GM18517 (cell line): ENCODE data around the gene DNAJC5G.

Experiments
- ATAC-seq: cut with Tn5 transposase; IDR thresholded peaks from one replicate; pipeline ENCODE4 v1.9.1; 2021; ENCODE audit warnings: mild to moderate bottlenecking, moderate library complexity; ENCODE audit not compliant: unreplicated experiment

Gene DNAJC5G, protein sequence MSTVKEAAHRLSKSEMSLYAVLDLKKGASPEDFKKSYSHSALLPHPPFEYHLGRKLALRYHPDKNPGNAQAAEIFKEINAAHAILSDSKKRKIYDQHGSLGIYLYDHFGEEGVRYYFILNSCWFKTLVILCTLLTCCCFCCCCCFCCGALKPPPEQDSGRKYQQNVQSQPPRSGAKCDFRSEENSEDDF

DNA sequence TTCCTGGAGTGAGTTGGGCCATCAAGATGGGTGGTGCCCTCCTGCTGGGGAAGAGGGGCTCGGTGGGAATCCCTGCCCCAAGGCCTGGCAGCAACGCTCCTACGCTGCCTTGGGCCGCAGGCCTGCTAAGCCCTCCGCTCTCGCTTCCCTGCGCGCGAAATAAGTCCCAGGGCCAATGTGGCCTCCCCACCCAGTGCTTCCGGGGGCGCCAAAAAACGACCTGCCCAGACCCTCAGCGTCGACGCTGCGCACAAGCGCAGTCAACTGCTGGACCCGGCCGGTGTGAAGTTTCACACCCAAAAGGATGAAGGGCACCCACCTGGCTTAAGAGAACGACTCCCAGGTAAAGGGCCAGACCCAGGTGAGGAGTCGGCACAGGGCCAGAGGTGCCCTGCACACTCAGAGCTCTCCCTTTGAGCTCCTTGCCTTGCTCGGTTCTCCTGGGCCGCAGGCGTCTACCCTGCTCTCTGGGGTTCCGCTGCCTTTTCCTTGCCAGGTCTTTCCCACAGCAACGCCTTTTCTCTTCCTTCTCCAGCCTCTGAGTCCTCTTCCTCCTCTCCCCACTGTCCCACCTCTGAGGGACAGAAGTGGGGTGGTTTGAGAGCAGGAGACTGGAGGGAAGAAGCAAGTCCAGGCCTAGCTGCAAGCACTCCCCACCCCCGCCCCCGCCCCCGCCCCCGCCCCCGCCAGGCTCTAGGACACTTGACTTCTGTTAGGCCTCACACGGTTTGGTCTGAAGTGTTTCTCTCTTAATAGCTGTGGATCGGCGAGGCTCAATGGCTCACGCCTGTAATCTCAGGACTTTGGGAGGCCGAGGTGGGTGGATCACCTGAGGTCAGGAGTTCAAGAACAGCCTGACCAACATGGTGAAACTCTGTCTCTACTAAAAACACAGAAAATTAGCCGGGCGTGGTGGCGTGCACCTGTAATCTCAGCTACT, at the start of gene DNAJC5G:
TSS of gene DNAJC5G (plus strand) at position 223 of the 940 bp plus-strand sequence. CDS start 1,296 bp downstream, outside the sequence.
- ATAC-seq = no peak

DNA sequence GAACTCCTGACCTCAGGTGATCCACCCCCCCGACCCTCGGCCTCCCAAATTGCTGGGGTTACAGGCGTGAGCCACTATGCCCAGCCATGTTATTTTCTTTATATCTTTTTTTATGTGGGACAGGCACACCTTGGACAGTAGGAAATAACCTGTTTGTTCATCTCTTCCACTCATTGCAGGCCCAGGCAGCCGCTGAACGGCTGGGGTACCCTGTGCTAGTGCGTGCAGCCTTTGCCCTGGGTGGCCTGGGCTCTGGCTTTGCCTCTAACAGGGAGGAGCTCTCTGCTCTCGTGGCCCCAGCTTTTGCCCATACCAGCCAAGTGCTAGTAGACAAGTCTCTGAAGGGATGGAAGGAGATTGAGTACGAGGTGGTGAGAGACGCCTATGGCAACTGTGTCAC, 49.7 kb upstream of the DNAJC5G start:
- ATAC-seq = no peak

DNA sequence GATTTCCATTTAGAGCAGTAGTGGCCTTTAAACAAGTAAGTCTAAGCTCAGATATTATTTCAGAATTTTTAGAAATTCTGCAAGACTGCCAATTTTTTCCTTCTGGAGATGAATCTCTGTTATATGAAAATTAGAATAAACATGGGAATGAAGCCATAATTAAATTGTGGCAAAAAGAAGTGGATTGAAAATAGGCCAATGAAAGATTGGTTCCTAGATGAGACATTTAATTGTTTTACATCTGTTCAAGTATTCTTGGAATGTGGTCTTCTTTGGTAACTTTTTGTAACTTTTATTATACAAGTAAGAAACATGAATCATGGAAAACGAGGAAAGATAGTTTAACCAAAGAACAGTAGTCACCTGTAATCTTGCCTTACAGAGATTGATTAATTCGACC, 47.7 kb upstream of the DNAJC5G start:
- ATAC-seq = no peak

DNA sequence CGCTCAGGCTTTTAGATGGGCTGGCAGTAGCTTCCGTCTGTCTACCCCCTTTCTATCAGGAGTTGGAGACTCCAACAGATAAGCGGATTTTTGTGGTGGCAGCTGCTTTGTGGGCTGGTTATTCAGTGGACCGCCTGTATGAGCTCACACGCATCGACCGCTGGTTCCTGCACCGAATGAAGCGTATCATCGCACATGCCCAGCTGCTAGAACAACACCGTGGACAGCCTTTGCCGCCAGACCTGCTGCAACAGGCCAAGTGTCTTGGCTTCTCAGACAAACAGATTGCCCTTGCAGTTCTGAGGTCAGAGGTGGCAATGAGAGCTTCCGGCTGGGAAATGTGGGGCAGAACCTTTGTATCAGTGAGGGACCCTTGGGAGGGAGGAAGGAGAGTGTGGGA, 43.3 kb upstream of the DNAJC5G start:
- ATAC-seq = no peak

DNA sequence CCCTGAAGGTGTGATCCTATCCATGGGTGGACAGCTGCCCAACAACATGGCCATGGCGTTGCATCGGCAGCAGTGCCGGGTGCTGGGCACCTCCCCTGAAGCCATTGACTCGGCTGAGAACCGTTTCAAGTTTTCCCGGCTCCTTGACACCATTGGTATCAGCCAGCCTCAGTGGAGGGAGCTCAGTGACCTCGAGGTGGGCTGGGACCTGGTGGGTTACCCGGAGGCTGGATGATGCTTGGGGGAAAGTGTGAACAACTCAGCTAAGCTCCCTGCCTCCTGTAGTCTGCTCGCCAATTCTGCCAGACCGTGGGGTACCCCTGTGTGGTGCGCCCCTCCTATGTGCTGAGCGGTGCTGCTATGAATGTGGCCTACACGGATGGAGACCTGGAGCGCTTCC, 41.9 kb upstream of the DNAJC5G start:
- no peak for ATAC-seq

DNA sequence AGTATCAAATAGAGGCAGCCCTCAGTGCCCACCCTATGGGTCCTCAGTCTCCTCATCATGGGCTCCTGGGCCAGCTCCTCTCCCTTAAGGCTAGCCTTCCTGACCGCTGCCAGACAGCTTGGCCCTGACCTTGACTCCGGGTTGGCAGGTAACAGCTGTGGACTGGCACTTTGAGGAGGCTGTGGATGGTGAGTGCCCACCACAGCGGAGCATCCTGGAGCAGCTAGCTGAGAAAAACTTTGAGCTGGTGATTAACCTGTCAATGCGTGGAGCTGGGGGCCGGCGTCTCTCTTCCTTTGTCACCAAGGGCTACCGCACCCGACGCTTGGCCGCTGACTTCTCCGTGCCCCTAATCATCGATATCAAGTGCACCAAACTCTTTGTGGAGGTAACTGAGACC, 39.1 kb upstream of the DNAJC5G start:
- ATAC-seq = no peak

DNA sequence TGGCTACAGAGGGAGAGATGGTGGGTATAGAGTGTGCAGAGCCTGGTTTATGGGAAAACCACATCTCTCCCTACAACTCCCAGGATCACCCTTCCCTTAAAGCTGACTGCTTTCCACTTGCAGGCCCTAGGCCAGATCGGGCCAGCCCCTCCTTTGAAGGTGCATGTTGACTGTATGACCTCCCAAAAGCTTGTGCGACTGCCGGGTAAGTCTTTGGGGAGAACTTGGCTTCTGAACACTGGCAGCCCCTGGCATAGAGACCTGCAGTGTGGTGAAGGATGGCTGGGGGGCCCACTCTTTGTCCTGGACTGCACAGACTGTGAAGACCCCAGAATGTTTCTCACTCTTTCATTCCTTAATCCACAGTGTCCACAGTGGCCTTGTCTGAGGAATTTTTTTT, 38.6 kb upstream of the DNAJC5G start:
- ATAC-seq = no peak

DNA sequence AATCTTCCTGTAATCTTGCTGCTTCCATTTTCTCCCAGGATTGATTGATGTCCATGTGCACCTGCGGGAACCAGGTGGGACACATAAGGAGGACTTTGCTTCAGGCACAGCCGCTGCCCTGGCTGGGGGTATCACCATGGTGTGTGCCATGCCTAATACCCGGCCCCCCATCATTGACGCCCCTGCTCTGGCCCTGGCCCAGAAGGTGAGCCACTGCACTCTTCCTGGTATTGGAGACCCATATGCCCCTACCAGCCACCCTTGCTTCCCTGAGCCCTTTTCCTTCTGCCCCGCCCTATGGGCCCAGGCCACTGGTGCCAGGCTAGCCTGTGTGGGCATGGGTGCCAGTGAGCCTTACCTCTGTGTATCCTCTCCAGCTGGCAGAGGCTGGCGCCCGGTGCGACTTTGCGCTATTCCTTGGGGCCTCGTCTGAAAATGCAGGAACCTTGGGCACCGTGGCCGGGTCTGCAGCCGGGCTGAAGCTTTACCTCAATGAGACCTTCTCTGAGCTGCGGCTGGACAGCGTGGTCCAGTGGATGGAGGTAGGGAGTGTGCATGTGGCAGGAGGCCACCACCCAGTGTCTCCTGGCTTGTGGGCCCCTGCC, 37.8 kb upstream of the DNAJC5G start:
- no peak for ATAC-seq

DNA sequence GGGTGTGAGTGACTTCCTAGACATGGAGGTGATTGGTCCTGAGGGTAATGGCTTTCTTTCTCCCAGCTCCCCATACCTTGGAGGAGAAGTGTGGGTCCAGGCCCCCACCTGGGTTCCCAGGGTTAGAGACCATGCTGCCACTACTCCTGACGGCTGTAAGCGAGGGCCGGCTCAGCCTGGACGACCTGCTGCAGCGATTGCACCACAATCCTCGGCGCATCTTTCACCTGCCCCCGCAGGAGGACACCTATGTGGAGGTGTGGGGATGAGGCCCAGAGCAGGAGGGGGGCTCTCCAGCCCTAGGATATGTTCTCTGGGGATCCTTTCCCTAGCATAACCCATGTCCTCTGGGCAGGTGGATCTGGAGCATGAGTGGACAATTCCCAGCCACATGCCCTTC, 36.3 kb upstream of the DNAJC5G start:
- ATAC-seq = no peak

DNA sequence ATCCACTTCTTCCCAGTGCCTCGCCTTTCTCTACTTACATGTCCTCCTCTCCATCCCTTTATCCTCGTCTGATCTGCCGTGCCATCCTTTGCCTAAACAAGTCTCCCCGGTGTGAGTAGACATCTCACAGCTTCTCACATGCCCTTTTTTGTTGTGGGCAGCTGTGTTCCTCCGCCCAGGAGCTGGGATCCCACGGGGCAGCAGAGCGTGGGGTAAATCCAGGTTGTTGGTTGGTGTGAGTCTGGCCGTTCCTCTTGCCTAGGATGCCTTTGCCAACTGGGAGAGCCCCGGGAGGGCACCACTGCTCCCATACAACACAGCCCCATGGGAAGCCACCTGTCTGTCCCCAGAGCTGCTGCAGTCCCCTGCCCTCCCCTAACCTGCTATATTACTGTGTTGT, 34.8 kb upstream of the DNAJC5G start:
- ATAC-seq = no peak

DNA sequence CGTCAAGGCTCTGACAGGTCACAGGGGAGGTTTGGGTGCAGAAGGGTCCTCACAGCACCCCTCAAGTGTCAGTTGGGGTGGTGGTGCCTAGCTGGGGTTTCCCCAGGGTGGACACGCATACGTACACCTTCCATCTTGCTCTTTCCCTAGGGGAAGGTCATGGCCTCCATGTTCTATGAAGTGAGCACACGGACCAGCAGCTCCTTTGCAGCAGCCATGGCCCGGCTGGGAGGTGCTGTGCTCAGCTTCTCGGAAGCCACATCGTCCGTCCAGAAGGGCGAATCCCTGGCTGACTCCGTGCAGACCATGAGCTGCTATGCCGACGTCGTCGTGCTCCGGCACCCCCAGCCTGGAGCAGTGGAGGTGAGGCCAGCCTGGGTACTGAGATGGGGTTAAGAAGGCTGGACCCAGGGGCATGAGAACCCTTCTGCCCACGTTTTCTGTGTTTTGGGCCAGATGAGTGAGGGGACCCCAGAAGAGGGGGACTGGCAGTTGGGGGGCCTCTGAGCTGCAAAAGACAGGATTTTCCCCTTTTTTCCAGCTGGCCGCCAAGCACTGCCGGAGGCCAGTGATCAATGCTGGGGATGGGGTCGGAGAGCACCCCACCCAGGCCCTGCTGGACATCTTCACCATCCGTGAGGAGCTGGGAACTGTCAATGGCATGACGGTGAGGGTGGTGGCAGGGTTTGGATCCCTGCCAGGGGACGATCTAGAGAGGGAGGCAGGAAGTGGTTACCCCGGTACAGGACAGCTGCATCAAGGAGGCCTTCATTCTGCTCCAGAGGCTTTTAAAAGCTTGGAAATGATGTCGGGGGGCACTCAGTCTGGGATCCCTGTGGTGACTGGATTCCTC, 33.2 kb upstream of the DNAJC5G start:
- no peak for ATAC-seq

DNA sequence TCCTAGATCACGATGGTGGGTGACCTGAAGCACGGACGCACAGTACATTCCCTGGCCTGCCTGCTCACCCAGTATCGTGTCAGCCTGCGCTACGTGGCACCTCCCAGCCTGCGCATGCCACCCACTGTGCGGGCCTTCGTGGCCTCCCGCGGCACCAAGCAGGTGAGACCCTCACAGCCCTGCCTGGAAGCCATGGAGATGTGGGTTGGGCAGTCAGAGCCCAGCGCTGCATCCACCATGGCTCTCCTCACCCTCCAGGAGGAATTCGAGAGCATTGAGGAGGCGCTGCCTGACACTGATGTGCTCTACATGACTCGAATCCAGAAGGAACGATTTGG, 32.6 kb upstream of the DNAJC5G start:
- no peak for ATAC-seq

DNA sequence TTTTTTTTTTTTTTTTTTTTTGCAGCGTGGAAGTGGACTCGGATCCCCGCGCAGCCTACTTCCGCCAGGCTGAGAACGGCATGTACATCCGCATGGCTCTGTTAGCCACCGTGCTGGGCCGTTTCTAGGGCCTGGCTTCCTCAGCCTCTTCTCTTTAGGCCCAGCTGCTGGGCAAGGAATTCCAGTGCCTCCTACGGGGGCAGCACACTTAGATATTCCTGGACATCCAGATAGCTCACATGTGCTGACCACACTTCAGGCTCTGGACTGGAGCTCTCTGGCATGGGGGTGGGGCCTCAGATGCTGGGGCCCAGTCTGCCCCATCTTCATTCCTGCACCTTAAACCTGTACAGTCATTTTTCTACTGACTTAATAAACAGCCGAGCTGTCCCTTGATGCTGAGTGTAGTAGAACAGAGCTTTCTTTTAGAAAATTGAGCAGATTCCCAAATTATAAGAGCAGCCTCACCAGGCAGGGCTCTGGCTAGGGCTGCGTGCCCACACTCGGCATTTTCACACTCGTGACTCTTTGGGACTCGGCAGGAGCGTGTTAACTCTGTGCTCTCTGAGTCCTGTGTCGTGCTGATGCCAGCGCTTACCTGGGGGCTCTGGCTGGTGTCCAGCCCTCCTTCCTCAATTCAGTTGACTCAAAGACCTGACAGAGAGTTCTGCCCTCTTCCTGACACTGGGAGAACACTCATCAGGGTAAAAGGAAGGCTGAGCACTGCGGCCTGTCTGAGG, 31.7 kb upstream of the DNAJC5G start:
- ATAC-seq = no peak

DNA sequence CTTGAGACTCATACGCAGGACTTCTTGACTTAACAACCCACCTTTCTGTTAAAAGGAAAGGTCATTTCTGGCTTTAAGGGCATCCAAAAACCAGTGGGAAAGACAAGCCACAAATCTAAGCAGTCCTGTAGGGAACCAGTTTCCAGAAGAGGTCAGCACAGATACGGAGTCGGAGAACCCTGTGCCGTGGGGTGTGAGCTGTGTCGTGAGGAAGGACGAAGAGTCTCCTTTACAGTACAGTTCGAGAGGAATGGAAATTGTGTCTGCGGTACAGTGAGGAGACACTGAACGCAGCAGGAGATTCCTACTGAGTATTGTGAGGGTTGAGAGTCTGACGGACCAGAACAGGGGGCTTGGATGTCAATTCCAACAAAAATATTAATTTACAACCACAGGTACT, 30.1 kb upstream of the DNAJC5G start:
- no peak for ATAC-seq

DNA sequence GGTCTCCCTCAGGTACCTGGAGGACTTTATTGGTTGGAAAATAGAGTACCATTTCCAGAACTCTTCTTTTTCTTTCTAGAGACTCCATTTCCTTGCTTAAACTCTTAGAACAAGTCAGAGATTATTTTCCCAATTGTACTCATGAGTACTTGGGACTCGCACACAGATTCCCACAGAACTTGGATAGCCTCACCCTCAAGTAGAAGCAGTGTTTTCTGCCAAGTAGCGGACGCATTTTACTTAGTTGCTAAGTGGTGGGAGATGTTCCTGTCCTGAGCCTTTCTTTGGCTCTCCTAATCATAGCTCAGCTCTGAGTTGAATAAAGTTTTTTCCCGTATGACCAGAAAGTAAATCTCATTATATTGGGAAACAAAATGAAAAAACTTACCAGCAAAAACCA, 29.6 kb upstream of the DNAJC5G start:
- no peak for ATAC-seq

DNA sequence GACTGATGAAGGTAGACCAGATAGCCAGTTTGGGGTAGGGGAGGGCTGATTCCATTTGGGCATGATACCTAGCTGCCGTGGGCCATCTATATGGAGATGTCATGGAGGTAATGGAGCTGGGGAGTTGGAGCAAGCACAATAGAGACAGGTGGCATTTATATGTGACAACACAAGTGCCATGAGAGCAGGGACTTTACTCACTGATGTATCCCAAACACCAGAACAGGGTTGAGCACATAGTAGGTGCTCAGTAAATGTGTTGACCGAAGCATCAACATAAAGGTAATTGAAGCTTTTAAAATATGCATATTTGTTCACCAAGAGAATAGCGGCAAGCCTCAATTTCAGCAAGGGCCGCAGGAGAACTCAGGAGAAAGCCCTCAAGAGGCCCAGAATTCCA, 27.3 kb upstream of the DNAJC5G start:
- no peak for ATAC-seq

DNA sequence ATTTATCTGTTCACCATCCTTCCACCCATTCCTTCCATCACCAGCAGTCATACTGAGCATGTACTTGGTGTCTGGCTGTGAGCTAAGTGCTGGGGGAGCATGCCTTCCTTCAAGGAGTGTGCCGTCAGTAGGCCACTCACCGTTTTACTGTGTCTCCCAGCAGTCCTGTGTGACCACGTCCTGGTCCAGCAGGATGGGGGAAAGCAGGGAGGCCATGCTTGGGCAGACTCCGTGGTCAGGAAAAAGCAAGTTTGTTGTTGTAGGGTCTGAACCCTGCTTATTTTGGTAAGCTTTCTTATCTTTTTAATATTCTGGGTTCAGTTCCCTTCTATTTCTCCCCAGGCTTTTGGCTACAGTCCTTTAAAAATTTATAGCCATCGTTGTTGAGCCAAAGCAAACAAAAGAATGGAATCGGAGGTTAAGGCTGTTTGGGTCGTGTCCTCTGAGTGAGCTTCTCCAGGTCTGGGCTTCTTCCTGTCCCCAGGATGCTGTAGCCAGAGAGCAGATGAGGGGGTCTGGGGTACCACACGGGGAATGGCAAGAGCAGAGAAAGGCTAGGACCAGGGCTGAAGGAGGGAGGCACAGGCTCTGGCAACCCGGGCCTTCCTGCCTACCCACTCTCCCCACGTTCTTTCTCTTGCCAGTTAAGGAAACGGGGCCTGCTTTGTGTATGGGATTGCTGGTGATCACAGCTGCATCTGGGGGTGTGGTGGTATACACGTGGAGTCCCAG, 25.9 kb upstream of the DNAJC5G start:
- ATAC-seq = no peak

DNA sequence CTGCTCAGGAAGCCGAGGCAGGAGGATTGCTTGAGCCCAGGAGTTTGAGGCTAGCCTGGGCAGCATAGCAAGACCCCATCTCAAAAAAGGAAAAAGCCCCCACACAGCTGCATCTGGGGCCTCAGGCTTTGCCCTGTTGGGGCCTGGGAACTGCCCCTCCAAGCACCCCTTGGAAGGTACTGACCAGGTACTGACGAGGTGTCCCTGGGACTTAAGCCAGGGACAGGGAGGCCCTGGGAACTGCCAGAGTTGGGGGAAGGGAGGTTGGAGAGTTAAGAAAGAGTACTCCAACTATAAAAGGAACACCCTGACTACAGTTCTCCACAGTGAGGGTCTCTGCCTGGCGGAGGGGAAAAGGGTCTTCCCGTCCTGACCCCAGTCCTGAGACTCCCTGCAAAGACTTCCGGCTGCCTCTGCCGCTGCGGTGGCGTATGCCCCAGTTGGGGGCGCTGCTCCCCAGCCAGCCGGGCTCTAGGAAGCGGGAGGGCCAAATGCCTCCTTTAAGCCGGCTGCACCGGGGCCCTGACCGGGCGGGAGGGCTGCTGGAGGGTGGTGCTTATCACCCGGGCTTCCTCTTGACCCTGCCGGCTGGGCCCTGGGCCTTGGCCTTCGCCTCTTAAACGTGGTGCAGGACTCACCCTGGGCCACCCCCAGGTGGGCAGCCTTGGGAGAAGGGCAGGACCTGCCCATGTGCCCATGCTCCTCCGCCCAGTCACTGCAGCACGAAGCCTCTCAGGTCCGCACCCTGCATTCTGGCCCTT, 25.2 kb upstream of the DNAJC5G start:
- no peak for ATAC-seq
